ENCODE data around the gene OR13A1.

DNA sequence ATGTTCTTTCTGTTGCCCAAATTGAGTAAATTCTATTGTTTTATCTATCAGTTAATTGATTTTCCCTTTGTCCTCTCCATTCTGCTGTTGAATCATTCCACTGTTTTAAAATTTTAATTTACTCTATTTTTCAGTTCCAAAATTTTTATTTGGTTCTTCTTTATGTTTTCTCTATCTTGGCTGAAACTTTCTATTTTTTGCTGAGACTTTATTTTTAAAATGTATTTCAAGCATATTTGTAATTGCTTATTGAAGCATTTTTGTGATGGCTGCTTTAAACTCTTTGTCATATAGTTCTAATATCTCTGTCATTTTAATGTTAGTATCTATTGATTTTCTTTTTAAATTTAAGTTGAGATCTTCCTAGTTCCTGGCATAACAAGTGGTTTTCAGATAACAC, 60.5 kb downstream of the OR13A1 start:
- TF ChIP-seq, protein P1, sequence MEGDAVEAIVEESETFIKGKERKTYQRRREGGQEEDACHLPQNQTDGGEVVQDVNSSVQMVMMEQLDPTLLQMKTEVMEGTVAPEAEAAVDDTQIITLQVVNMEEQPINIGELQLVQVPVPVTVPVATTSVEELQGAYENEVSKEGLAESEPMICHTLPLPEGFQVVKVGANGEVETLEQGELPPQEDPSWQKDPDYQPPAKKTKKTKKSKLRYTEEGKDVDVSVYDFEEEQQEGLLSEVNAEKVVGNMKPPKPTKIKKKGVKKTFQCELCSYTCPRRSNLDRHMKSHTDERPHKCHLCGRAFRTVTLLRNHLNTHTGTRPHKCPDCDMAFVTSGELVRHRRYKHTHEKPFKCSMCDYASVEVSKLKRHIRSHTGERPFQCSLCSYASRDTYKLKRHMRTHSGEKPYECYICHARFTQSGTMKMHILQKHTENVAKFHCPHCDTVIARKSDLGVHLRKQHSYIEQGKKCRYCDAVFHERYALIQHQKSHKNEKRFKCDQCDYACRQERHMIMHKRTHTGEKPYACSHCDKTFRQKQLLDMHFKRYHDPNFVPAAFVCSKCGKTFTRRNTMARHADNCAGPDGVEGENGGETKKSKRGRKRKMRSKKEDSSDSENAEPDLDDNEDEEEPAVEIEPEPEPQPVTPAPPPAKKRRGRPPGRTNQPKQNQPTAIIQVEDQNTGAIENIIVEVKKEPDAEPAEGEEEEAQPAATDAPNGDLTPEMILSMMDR (IDR thresholded peaks at IDR 0.05; ENCODE audit: low read length), result no peak
- TF ChIP-seq EZH2phosphoT487 (IDR thresholded peaks at IDR 0.05; ENCODE audit: low read length), result no peak
